ENCODE data around the gene EYS. TPM values are rescaled to one million over a fixed set of nuclear protein-coding genes. Genes with fewer than 3 reads are reported as not detected.

Gene EYS
- total RNA-seq, 1 donor from 2014 or later: not detected

DNA sequence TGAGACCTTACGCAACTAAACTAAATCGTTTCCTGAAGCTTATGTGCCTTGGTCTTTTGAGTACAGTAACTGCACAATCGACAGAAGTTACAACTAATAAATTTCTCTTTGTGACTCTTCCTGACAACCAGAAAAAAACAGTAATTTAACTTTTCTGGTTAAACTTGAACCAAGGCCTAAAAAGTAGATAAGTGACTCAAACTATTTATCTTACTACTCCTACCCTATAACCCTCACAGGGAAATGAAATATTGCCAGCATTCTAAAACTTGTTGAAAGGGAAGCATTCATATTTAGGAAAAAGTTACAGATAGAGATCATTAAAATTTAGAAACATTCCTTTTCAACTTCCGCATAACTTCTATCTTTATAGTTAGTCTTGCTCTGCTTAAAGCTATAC is 1034.4 kb downstream of the EYS start:
- TF ChIP-seq CTCF (IDR thresholded peaks at IDR 0.05): no peak
- intact Hi-C loops (cut with DNase I): no loop called here
- no peak for DNase-seq (ENCODE audit: low spot score in 2 of 2)
- Histone ChIP-seq H3K36me3 (no peaks in the 10 kb centered on the region), H3K27ac (no peak overlapping the region), H3K4me1 (no peaks in the 10 kb centered on the region), H3K4me3 (no peak overlapping the region), H3K27me3 (no peaks in the 10 kb centered on the region), H3K9me3 (no peaks in the 10 kb centered on the region)

DNA sequence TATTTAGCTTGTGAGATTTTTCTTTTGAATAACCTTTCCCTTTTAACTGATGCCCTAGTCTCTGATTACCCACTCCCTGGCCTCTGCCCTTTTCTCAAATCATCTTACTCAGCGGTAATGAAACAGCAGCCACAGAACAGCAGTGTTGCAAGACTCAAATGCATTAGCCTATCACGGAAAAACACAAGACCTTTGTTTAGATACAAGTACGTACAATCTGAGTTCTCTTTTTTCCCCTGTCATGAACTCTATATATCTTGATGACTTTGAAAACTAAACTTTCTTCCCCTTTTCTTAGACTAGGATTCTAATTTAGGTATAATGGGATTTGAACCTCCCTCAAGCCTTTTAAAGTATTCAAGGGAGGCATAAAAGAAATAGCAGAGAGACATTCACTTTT is 1034.9 kb downstream of the EYS start:
- DNase-seq (ENCODE audit: low spot score in 2 of 2): no peak
- Histone ChIP-seq H3K27me3 (no peaks in the 10 kb centered on the region), H3K4me1 (no peaks in the 10 kb centered on the region), H3K9me3 (no peaks in the 10 kb centered on the region), H3K27ac (no peak overlapping the region), H3K36me3 (no peaks in the 10 kb centered on the region), H3K4me3 (no peak overlapping the region)
- intact Hi-C loops (cut with DNase I): no loop called here
- no peak for TF ChIP-seq CTCF (IDR thresholded peaks at IDR 0.05)

- no peak overlapping the region for H3K4me3 ChIP-seq
- no peak for TF ChIP-seq CTCF (IDR thresholded peaks at IDR 0.05)
- no peak overlapping the region for H3K27ac ChIP-seq
- H3K4me1 ChIP-seq: no peaks in the 10 kb centered on the region
- intact Hi-C loops (cut with DNase I): no loop called here
- H3K27me3 ChIP-seq: no peaks in the 10 kb centered on the region
- H3K9me3 ChIP-seq: no peaks in the 10 kb centered on the region
- no peaks in the 10 kb centered on the region for H3K36me3 ChIP-seq
- no peak for DNase-seq (ENCODE audit: low spot score in 2 of 2)
Measured at GRCh38 chr6:64665137-64665536, 1041.9 kb downstream of the EYS start.

DNA sequence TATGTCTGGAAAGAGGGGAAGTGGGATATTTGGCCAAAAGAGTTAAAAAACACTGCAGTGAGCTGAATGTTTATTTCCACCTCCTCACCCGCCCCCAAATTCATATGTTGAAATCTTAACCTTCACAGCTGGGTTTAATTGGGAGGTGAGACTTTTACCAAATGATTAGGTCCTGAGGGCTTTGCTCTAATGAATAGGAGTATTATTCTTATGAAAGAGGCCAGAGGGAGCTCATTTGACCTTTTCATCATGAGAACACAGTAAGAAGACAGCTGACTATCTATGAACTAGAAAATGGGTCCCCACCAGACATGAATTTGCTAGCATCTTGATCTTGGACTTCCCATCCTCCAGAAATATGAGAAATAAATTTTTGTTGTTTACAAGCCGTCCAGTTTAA is 1042.5 kb downstream of the EYS start:
- Histone ChIP-seq H3K9me3 (no peaks in the 10 kb centered on the region), H3K27me3 (no peaks in the 10 kb centered on the region)
- intact Hi-C loops (cut with DNase I): no loop called here

DNA sequence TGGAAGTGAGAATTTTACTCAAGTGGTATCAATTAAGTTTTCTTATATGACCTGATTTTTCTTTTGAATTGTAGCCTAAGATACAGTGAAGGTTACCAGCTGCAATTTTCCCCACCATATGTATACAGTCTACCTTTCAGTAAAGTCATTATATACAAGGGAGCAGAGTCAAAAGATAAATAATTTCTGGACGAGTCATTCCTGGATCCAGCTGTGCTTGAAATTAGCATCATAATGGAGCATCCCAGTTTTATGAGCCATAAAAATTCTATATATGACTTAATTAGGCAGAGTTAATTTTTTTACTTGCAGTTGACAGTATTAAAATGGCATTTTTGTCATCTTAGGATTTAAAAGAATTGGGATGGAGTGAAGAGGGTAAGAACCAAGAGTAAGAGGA is 1063.0 kb downstream of the EYS start:
- Histone ChIP-seq H3K9me3 (no peaks in the 10 kb centered on the region), H3K27ac (no peak overlapping the region), H3K27me3 (no peaks in the 10 kb centered on the region), H3K36me3 (no peaks in the 10 kb centered on the region), H3K4me1 (no peaks in the 10 kb centered on the region), H3K4me3 (no peak overlapping the region)
- no peak for DNase-seq (ENCODE audit: low spot score in 2 of 2)
- intact Hi-C loops (cut with DNase I): no loop called here
- no peak for TF ChIP-seq CTCF (IDR thresholded peaks at IDR 0.05)

More for the DNA sequence above, 1042.5 kb downstream of the EYS start:
- Histone ChIP-seq H3K4me1 (no peaks in the 10 kb centered on the region), H3K4me3 (no peak overlapping the region), H3K36me3 (no peaks in the 10 kb centered on the region), H3K27ac (no peak overlapping the region)
- TF ChIP-seq CTCF (IDR thresholded peaks at IDR 0.05): no peak
- DNase-seq (ENCODE audit: low spot score in 2 of 2): no peak

GRCh38 chr6:64630901-64631300 is 1076.1 kb downstream of the EYS start:
- Histone ChIP-seq H3K4me1 (no peaks in the 10 kb centered on the region), H3K27me3 (no peaks in the 10 kb centered on the region), H3K27ac (no peak overlapping the region), H3K36me3 (no peaks in the 10 kb centered on the region), H3K9me3 (no peaks in the 10 kb centered on the region), H3K4me3 (no peak overlapping the region)
- DNase-seq (ENCODE audit: low spot score in 2 of 2): no peak
- intact Hi-C loops (cut with DNase I): no loop called here
- no peak for TF ChIP-seq CTCF (IDR thresholded peaks at IDR 0.05)

All from ascending aorta (tissue), 2 donors.